A549 (cell line): ENCODE measurements around the gene MAPT. TPM values are rescaled to one million over a fixed set of nuclear protein-coding genes. Genes with fewer than 3 reads are reported as not detected.
"Not testable (repeated sequence)": the region's sequence is repeated elsewhere in the genome, so short reads cannot be mapped to it uniquely, and the experiment has no call there.

Experiments
- ATAC-seq, 2 experiments: fragments of 200-7000 bp in 1 of 2; fragments of >200 bp in 1 of 2; cut with Nextera tagmentation in 1 of 2; cut with Tn5 transposase in 1 of 2; 3 replicates each; pipeline versions ENCODE4 v1.8.0 to v1.9.1; 2018 to 2020; ENCODE audit warnings: mild to moderate bottlenecking in 1 of 2, moderate library complexity in 1 of 2
- CTCF ChIA-PET: fragments of 300-600 bp; sonication (Branson Sonifier 250); formaldehyde crosslinking; extraction: SDS; loops from one replicate; lab custom pipeline; 2021; ENCODE audit warnings: antibody characterized with exemption, inconsistent platforms; lab: Yijun Ruan, JAX
- POLR2A ChIA-PET: fragments of 350-600 bp; formaldehyde crosslinking; extraction: SDS; loops from one replicate; lab custom pipeline; 2021; ENCODE audit warnings: antibody characterized with exemption, inconsistent platforms; lab: Yijun Ruan, JAX
- DNase-seq, 2 experiments: peaks; one replicate each; pipeline versions ENCODE4 v3.0.0 to v3.0.0-alpha.2; 2011 to 2016; ENCODE audit warnings: low read depth in 1 of 2, low spot score in 1 of 2
- FAIRE-seq: peaks from 2 replicates; lab custom pipeline; 2011; peaks lifted over from hg19 to GRCh38; lab: Jason Lieb, UNC
- H3K27ac ChIP-seq, 2 experiments: fragments of >200 bp; sonication (Bioruptor Twin); formaldehyde crosslinking; 3 replicates each; pipeline ENCODE4 v1.5.1; 2016 to 2017
- H3K4me1 ChIP-seq: fragments of >200 bp; sonication (Bioruptor Twin); formaldehyde crosslinking; 3 replicates; pipeline ENCODE4 v1.6.1; 2016
- H3K4me2 ChIP-seq: fragments of >200 bp; sonication (Bioruptor Twin); formaldehyde crosslinking; 3 replicates; pipeline ENCODE4 v1.6.1; 2016
- H3K4me3 ChIP-seq: fragments of >200 bp; sonication (Bioruptor Twin); formaldehyde crosslinking; 3 replicates; pipeline ENCODE4 v1.5.1; 2016
- H3K9me3 ChIP-seq: fragments of >200 bp; sonication (Bioruptor Twin); formaldehyde crosslinking; 3 replicates; pipeline ENCODE4 v1.6.1; 2016
- CBX2 ChIP-seq: fragments of 200-600 bp; sonication (generic); IDR thresholded peaks from 2 replicates; pipeline ENCODE4 v1.6.1; 2016; ENCODE audit warnings: low read depth, mild to moderate bottlenecking, borderline replicate concordance
- CEBPB ChIP-seq, 2 experiments: fragments of >200 bp in 1 of 2; sonication (Bioruptor Twin) in 1 of 2; formaldehyde crosslinking in 1 of 2; IDR thresholded peaks; 2 replicates each; pipeline ENCODE4 v1.6.1; 2012 to 2016
- CHD4 ChIP-seq: fragments of 200-600 bp; sonication (generic); IDR thresholded peaks from 2 replicates; pipeline ENCODE4 v1.6.1; 2016; ENCODE audit warnings: antibody characterized with exemption, mild to moderate bottlenecking, borderline replicate concordance
- EP300 ChIP-seq, 2 experiments: fragments of >200 bp; sonication (Bioruptor Twin); formaldehyde crosslinking; IDR thresholded peaks; 2 replicates in 1 of 2; 3 replicates in 1 of 2; pipeline ENCODE4 v1.6.1; 2016 to 2017
- HDAC2 ChIP-seq: fragments of 200-600 bp; sonication (generic); IDR thresholded peaks from 2 replicates; pipeline ENCODE4 v1.6.1; 2016
- HEYL ChIP-seq: fragments of 250-450 bp; sonication (Bioruptor Pico); IDR thresholded peaks from 2 replicates; pipeline ENCODE4 v1.8.0; 2021; ENCODE audit warnings: mild to moderate bottlenecking, moderate library complexity
- HOXB13 ChIP-seq: fragments of 250-450 bp; sonication (Bioruptor Pico); IDR thresholded peaks from 2 replicates; pipeline ENCODE4 v1.5.0; 2020; ENCODE audit warnings: low read depth, mild to moderate bottlenecking, moderate library complexity
- JUNB ChIP-seq: fragments of >200 bp; sonication (Bioruptor Twin); formaldehyde crosslinking; IDR thresholded peaks from 2 replicates; pipeline ENCODE4 v1.6.1; 2016
- MAFK ChIP-seq: fragments of 450-650 bp; IDR thresholded peaks from 2 replicates; pipeline ENCODE4 v1.6.1; 2014; ENCODE audit not compliant: partially characterized antibody
- NPAS2 ChIP-seq: fragments of 250-450 bp; sonication (Bioruptor Pico); IDR thresholded peaks from 2 replicates; pipeline ENCODE4 v1.8.0; 2022; ENCODE audit warnings: mild to moderate bottlenecking, moderate library complexity, borderline replicate concordance
- POLR2A ChIP-seq: IDR thresholded peaks from 2 replicates; pipeline ENCODE4 v1.6.1; 2012; ENCODE audit warnings: mild to moderate bottlenecking, low read length
- POLR2AphosphoS2 ChIP-seq: conservative IDR thresholded peaks from 2 replicates; pipeline ENCODE4 v1.6.1; 2012; ENCODE audit warnings: low read length, improper control_type of control experiment, inconsistent platforms
- RCOR1 ChIP-seq: fragments of 150-350 bp; IDR thresholded peaks from 2 replicates; pipeline ENCODE4 v1.6.1; 2014; ENCODE audit warnings: antibody characterized with exemption, low read length, low read depth
- RNF2 ChIP-seq: fragments of 200-600 bp; sonication (generic); IDR thresholded peaks from 2 replicates; pipeline ENCODE4 v1.6.1; 2016; ENCODE audit warnings: low read depth, mild to moderate bottlenecking, antibody characterized with exemption, moderate library complexity, borderline replicate concordance
- SMC3 ChIP-seq: fragments of >200 bp; sonication (Bioruptor Twin); formaldehyde crosslinking; IDR thresholded peaks from 3 replicates; pipeline ENCODE4 v1.6.1; 2018; ENCODE audit warnings: inconsistent platforms
- TFCP2L1 ChIP-seq: fragments of 250-450 bp; sonication (Bioruptor Pico); IDR thresholded peaks from 2 replicates; pipeline ENCODE4 v1.5.0; 2021; ENCODE audit warnings: mild to moderate bottlenecking
- TP53 ChIP-seq: fragments of 250-450 bp; sonication (Bioruptor Pico); IDR thresholded peaks from 2 replicates; pipeline ENCODE4 v1.5.0; 2021; ENCODE audit warnings: mild to moderate bottlenecking, moderate library complexity
- USF2 ChIP-seq: fragments of 450-650 bp; IDR thresholded peaks from 2 replicates; pipeline ENCODE4 v1.6.1; 2014; ENCODE audit warnings: antibody characterized with exemption
- ZFP36 ChIP-seq: fragments of 450-650 bp; IDR thresholded peaks from 2 replicates; pipeline ENCODE4 v1.6.1; 2014; ENCODE audit warnings: borderline replicate concordance; ENCODE audit not compliant: partially characterized antibody
- ZNF302 ChIP-seq: fragments of 250-450 bp; sonication (Bioruptor Pico); IDR thresholded peaks from 2 replicates; pipeline ENCODE4 v1.9.0; 2021; ENCODE audit warnings: inconsistent platforms, mild to moderate bottlenecking, moderate library complexity
- ZSCAN20 ChIP-seq: fragments of 250-450 bp; sonication (Bioruptor Pico); IDR thresholded peaks from 2 replicates; pipeline ENCODE4 v1.8.0; 2022; ENCODE audit warnings: mild to moderate bottlenecking, moderate library complexity
- WGBS: methylation state at CpG from one replicate; pipeline ENCODE4 v1.1.6; 2017; ENCODE audit errors: missing lambda C conversion rate; 5-methylcytosine and 5-hydroxymethylcytosine counted together
- polyA plus RNA-seq, 4 experiments: library from polyadenylated mRNA; depleted of rRNA in 3 of 4; stranded (reverse); fragments of >200 nt; fragmentation: RNase III in 1 of 4; extraction: RNeasy Plus Mini Kit Qiagen cat#74134 plus additional on column Dnase treatment in 1 of 4; gene quantifications; 2 replicates in 3 of 4; 3 replicates in 1 of 4; pipeline ENCODE4 v1.2.3, GENCODE V29; 2011 to 2017

MAPT gene
- polyA plus RNA-seq, 2 of the 4 experiments (the other 2 are of a cell fraction) = 1.2 to 1.6 TPM

GRCh38 chr17:46020023-46020761 lies 125.8 kb downstream of the MAPT start:
- no peak overlapping the region for H3K27ac ChIP-seq

GRCh38 chr17:46020998-46021397 lies 126.6 kb downstream of the MAPT start:
- TF ChIP-seq POLR2AphosphoS2 (no peak), CBX2 (no peak)
- CTCF ChIA-PET = interaction anchor here (1.3 to 13.0 kb wide), 8 partner anchors 9 to 379 kb away, joined by 3 to 127 read pairs (median 5); partner anchors contain the start of gene KANSL1
- WGBS = 95% methylated on average over 12 of the region's 12 CpGs
- Histone ChIP-seq H3K4me3 (no peak overlapping the region), H3K27ac (no peak overlapping the region), H3K4me1 (no peaks in the 10 kb centered on the region), H3K9me3 (no peaks in the 10 kb centered on the region), H3K4me2 (no peak overlapping the region)
- POLR2A ChIA-PET = no interaction called here
- no peak for DNase-seq
- ATAC-seq = no peak
- no peak for FAIRE-seq

More at GRCh38 chr17:46020023-46020761, 125.8 kb downstream of the MAPT start:
- ChIA-PET CTCF (interaction anchor here (1.1 to 13.0 kb wide), 5 partner anchors 8 to 267 kb away, joined by 3 to 127 read pairs (median 19); no protein-coding TSS in a partner anchor), POLR2A (no interaction called here)
- Histone ChIP-seq H3K9me3 (no peaks in the 10 kb centered on the region), H3K4me3 (no peak overlapping the region), H3K4me1 (no peaks in the 10 kb centered on the region), H3K4me2 (no peak overlapping the region)
- ATAC-seq (no peak), FAIRE-seq (no peak), DNase-seq (no peak)
- WGBS = 90% methylated on average over 14 of the region's 14 CpGs
- TF ChIP-seq MAFK = no peak
- no peak for TF ChIP-seq ZNF302 (CRISPR knock-in tag)
- TF ChIP-seq HOXB13 (CRISPR knock-in tag) = no peak
- TF ChIP-seq JUNB = no peak
- TF ChIP-seq EP300 (IDR thresholded peaks at IDR 0.05) = no peak
- no peak for TF ChIP-seq SMC3
- TF ChIP-seq USF2 = no peak
- TF ChIP-seq RCOR1 = no peak
- no peak for TF ChIP-seq NPAS2 (CRISPR knock-in tag)
- TF ChIP-seq TFCP2L1 (CRISPR knock-in tag) = no peak
- no peak for TF ChIP-seq POLR2A
- no peak for TF ChIP-seq HDAC2
- no peak for TF ChIP-seq ZFP36
- no peak for TF ChIP-seq CEBPB (IDR thresholded peaks at IDR 0.05)
- TF ChIP-seq TP53 (CRISPR knock-in tag) = no peak
- TF ChIP-seq RNF2 = no peak
- no peak for TF ChIP-seq HEYL
- TF ChIP-seq CHD4 = no peak
- no peak for TF ChIP-seq ZSCAN20 (CRISPR knock-in tag)

GRCh38 chr17:46023366-46023765 lies 129.0 kb downstream of the MAPT start:
- H3K4me2 ChIP-seq, FAIRE-seq, H3K4me1 ChIP-seq, DNase-seq, H3K9me3 ChIP-seq, H3K4me3 ChIP-seq, POLR2A ChIA-PET, ATAC-seq, H3K27ac ChIP-seq: not testable (repeated sequence)
- 91% methylated on average over 7 of the region's 7 CpGs for WGBS
- CTCF ChIA-PET = interaction anchor here (1.0 to 4.3 kb wide), 7 partner anchors 13 to 190 kb away, joined by 3 to 19 read pairs (median 3); partner anchors contain the start of gene KANSL1
